ENCODE results near the gene BHLHE40. TPM values are rescaled to one million over a fixed set of nuclear protein-coding genes. Genes with fewer than 3 reads are reported as not detected.

The BHLHE40 gene
- total and polyA plus RNA-seq, 2 of the 13 experiments (the other 11 are each of a cell fraction or from before 2014, with no cell fraction given): 1.8 to 51.0 TPM

DNA sequence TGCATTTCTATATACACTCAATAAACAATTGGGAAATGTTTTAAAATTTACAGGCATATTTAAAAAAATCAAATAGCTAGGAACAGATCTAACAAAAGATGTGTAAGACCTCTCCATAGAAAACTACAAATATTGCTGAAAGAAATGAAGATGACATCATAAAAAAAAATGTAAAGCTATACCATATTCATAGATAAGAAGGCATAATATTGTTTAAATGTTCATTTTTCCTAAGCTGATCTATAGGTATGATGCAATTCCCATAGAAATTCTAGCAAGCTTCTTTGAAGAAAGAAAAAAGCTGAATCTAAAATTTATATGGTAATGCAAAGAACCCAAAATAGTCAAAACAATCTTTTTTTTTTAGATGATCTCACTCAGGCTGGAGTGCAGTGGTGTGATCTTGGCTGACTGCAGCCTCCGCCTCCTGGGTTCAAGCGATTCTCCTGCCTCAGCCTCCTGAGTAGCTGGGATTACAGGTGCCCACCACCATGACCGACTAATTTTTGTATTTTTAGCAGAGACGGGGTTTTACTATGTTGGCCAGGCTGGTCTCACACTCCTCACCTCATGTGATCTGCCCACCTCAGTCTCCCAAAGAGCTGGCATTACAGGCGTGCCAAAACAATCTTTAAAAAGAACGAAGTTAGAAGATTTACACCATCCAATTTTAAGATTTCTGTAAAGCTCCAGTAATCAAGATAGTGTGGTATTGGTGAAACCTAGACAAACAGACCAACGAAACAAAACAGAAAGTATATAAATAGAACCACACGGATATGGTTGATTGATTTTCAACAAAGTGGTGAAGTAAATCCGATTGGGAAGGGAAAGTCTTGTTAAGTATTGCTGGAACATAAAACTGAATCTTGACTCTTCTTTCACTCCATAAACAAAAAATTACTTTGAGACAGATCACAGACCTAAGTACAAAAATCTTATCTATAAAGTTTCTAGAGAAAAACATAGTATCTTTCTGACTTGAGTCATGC is 6.3 kb upstream of the BHLHE40 start:
- no peak overlapping the region for H3K27ac ChIP-seq (ENCODE audit: extremely low read length, insufficient read depth, low read length)

GRCh38 chr3:4974154-4974553 is 5.1 kb upstream of the BHLHE40 start:
- Histone ChIP-seq H2AFZ (ENCODE audit: low read length) (no peak overlapping the region), H3K9ac (ENCODE audit: insufficient read depth, low read depth, low read length) (no peak overlapping the region), H3K9me3 (ENCODE audit: low read length) (no peaks in the 10 kb centered on the region), H3K79me2 (ENCODE audit: insufficient read depth, low read length) (no peaks in the 10 kb centered on the region), H3K4me1 (ENCODE audit: insufficient read depth, low read length) (peaks cover 24% of the 10 kb centered on the region), H3K4me3 (replicated peaks in 1 of 3; ENCODE audit: insufficient read depth in 1 of 3, low read depth in 2 of 3, low read length in 3 of 3) (no peak overlapping the region), H3K27me3 (ENCODE audit: control insufficient read depth in 1 of 2, insufficient read depth in 2 of 2, low read length in 2 of 2) (no peaks in the 10 kb centered on the region), H3K27ac (ENCODE audit: extremely low read length, insufficient read depth, low read length) (no peak overlapping the region), H3K36me3 (replicated peaks in 1 of 2; ENCODE audit: control insufficient read depth in 1 of 2, insufficient read depth in 2 of 2, low read length in 2 of 2) (no peaks in the 10 kb centered on the region), H3K4me2 (ENCODE audit: low read depth, low read length) (no peak overlapping the region), H4K20me1 (ENCODE audit: insufficient read depth, low read length) (no peaks in the 10 kb centered on the region)
- ChIA-PET POLR2A (no interaction called here), CTCF (ENCODE audit: low intra/inter-chr PET ratio, low total read pairs) (no interaction called here)
- 54% methylated on average over 2 of the region's 2 CpGs for WGBS (ENCODE audit: low lambda C conversion rate)
- intact Hi-C loops (cut with micrococcal nuclease; ENCODE audit: unreplicated experiment): no loop called here
- no peak for DNase-seq (ENCODE audit: low spot score)
- in situ Hi-C loops (cut with HindIII; ENCODE audit: extremely low pct_ligation_motif_present, low pct_unique_long_range_greater_than_20kb): no loop called here
- no peak for FAIRE-seq
- BruUV-seq (replicated peaks): no TSS peak
- ATAC-seq: no peak
- TF ChIP-seq ZNF460 (CRISPR knock-in tag; IDR thresholded peaks at IDR 0.05; ENCODE audit: borderline replicate concordance) (no peak), CCDC6 (CRISPR knock-in tag; IDR thresholded peaks at IDR 0.05) (no peak), HOXD1 (CRISPR knock-in tag; IDR thresholded peaks at IDR 0.05) (no peak), ZMAT3 (CRISPR knock-in tag; conservative IDR thresholded peaks at IDR 0.05) (no peak), NCOA2 (CRISPR knock-in tag; IDR thresholded peaks at IDR 0.05) (no peak), ZNF547 (CRISPR knock-in tag; IDR thresholded peaks at IDR 0.05) (no peak), RFXANK (CRISPR knock-in tag; IDR thresholded peaks at IDR 0.05) (no peak), EP300 (IDR thresholded peaks at IDR 0.05; ENCODE audit: low read depth in 2 of 2, low read length in 2 of 2) (no peak), EP300 (CRISPR knock-in tag; IDR thresholded peaks at IDR 0.05; ENCODE audit: borderline replicate concordance) (no peak), KDM3A (CRISPR knock-in tag; IDR thresholded peaks at IDR 0.05; ENCODE audit: low read depth) (no peak), SMAD9 (CRISPR knock-in tag; IDR thresholded peaks at IDR 0.05) (no peak), TBL1XR1 (IDR thresholded peaks at IDR 0.05; ENCODE audit: borderline replicate concordance, low read length, partially characterized antibody) (no peak), ZNF296 (CRISPR knock-in tag; conservative IDR thresholded peaks at IDR 0.05) (no peak)
- TF ChIP-seq, protein P1, sequence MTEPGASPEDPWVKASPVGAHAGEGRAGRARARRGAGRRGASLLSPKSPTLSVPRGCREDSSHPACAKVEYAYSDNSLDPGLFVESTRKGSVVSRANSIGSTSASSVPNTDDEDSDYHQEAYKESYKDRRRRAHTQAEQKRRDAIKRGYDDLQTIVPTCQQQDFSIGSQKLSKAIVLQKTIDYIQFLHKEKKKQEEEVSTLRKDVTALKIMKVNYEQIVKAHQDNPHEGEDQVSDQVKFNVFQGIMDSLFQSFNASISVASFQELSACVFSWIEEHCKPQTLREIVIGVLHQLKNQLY (CRISPR knock-in tag; IDR thresholded peaks at IDR 0.05): no peak

More for the DNA sequence above, 6.3 kb upstream of the BHLHE40 start:
- H3K36me3 ChIP-seq (replicated peaks in 1 of 2; ENCODE audit: control insufficient read depth in 1 of 2, insufficient read depth in 2 of 2, low read length in 2 of 2): no peaks in the 10 kb centered on the region
- H3K4me2 ChIP-seq (ENCODE audit: low read depth, low read length): no peak overlapping the region
- 57% methylated on average over 9 of the region's 9 CpGs for WGBS (ENCODE audit: low lambda C conversion rate)
- POLR2A ChIA-PET: no interaction called here
- H3K9me3 ChIP-seq (ENCODE audit: low read length): no peaks in the 10 kb centered on the region
- no peaks in the 10 kb centered on the region for H4K20me1 ChIP-seq (ENCODE audit: insufficient read depth, low read length)
- BruUV-seq (replicated peaks): no TSS peak
- ATAC-seq (no peak), DNase-seq (ENCODE audit: low spot score) (no peak), FAIRE-seq (no peak)
- intact Hi-C loops (cut with micrococcal nuclease; ENCODE audit: unreplicated experiment) (no loop called here), in situ Hi-C loops (cut with HindIII; ENCODE audit: extremely low pct_ligation_motif_present, low pct_unique_long_range_greater_than_20kb) (no loop called here)
- no peak overlapping the region for H3K4me3 ChIP-seq (replicated peaks in 1 of 3; ENCODE audit: insufficient read depth in 1 of 3, low read depth in 2 of 3, low read length in 3 of 3)
- H3K9ac ChIP-seq (ENCODE audit: insufficient read depth, low read depth, low read length): no peak overlapping the region
- H3K27me3 ChIP-seq (ENCODE audit: control insufficient read depth in 1 of 2, insufficient read depth in 2 of 2, low read length in 2 of 2): no peaks in the 10 kb centered on the region
- TF ChIP-seq LCORL (IDR thresholded peaks at IDR 0.05): no peak
- no peak for TF ChIP-seq LCORL (CRISPR knock-in tag; IDR thresholded peaks at IDR 0.05)
- TF ChIP-seq ATF7 (IDR thresholded peaks at IDR 0.05): peak; percentile 79
- no peak for TF ChIP-seq ATF7 (CRISPR knock-in tag; IDR thresholded peaks at IDR 0.05)
- CTCF ChIA-PET (ENCODE audit: low intra/inter-chr PET ratio, low total read pairs): no interaction called here
- no peak overlapping the region for H2AFZ ChIP-seq (ENCODE audit: low read length)
- H3K79me2 ChIP-seq (ENCODE audit: insufficient read depth, low read length): no peaks in the 10 kb centered on the region
- peaks cover 22% of the 10 kb centered on the region for H3K4me1 ChIP-seq (ENCODE audit: insufficient read depth, low read length)
